ENCODE results near the gene INPP5A.

DNA sequence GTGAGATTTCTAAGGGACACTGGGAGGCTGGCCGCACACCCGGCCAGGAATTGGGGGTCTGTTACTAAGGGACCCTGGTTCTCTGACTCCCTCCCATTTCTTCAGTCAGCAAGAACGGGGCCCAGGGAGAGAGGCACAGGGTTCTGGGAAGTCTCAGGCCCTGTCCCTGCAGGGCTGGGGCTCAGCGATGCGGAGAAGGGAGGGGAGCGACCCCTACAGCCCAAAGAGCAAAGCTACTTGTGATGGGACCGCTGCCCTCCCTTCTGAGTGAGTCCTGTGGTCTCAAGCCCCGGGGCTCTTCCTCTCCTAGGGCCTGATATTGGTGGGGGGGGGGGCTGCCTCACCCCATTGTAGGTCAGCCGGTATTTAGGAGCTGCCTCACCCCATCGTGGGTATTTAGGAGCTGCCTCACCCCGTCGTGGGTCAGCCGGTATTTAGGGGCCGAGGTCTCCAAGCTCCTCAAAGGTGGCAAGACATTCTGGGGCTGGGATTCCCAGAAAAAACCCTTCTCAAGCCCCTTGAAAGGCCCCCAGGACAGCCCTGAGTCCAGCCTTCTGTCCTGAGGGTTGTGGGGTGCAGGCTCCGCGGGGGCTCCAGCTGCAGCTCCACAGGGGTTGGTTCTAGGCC lies 265.2 kb downstream of the INPP5A start:
- no peak for TF ChIP-seq POLR2A (IDR thresholded peaks at IDR 0.05)
- TF ChIP-seq, protein P1, sequence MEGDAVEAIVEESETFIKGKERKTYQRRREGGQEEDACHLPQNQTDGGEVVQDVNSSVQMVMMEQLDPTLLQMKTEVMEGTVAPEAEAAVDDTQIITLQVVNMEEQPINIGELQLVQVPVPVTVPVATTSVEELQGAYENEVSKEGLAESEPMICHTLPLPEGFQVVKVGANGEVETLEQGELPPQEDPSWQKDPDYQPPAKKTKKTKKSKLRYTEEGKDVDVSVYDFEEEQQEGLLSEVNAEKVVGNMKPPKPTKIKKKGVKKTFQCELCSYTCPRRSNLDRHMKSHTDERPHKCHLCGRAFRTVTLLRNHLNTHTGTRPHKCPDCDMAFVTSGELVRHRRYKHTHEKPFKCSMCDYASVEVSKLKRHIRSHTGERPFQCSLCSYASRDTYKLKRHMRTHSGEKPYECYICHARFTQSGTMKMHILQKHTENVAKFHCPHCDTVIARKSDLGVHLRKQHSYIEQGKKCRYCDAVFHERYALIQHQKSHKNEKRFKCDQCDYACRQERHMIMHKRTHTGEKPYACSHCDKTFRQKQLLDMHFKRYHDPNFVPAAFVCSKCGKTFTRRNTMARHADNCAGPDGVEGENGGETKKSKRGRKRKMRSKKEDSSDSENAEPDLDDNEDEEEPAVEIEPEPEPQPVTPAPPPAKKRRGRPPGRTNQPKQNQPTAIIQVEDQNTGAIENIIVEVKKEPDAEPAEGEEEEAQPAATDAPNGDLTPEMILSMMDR (IDR thresholded peaks at IDR 0.05) = no peak

All from lower leg skin (tissue), 3 donors.